HepG2 (cell line): Measurements from ENCODE around the gene COL8A2. TPM values are rescaled to one million over a fixed set of nuclear protein-coding genes. Genes with fewer than 3 reads are reported as not detected.
A peak's percentile ranks its signal among the peaks of the same experiment; 100 is the strongest.

Experiments used
- ATF7-NPFF ChIP-seq: sonication (generic); formaldehyde crosslinking; IDR thresholded peaks from 2 replicates; pipeline ENCODE4 v1.8.1; 2023; ENCODE audit warnings: mild to moderate bottlenecking, low read depth, missing genetic modification reagents, moderate library complexity
- BCL6 ChIP-seq: IDR thresholded peaks from 2 replicates; pipeline ENCODE4 v1.6.1; 2016; ENCODE audit warnings: missing genetic modification reagents, missing compliant biosample characterization
- CENPT ChIP-seq: sonication (generic); formaldehyde crosslinking; IDR thresholded peaks from 2 replicates; pipeline ENCODE4 v1.8.0; 2022; ENCODE audit warnings: low read depth, mild to moderate bottlenecking, moderate library complexity, missing genetic modification reagents
- GPN1 ChIP-seq: sonication (generic); formaldehyde crosslinking; IDR thresholded peaks from 2 replicates; pipeline ENCODE4 v1.5.1; 2020; ENCODE audit warnings: missing genetic modification reagents, borderline replicate concordance
- HMG20B ChIP-seq: conservative IDR thresholded peaks from 2 replicates; pipeline ENCODE4 v1.6.1; 2016; ENCODE audit warnings: missing genetic modification reagents, missing compliant biosample characterization
- KAT7 ChIP-seq: IDR thresholded peaks from 2 replicates; pipeline ENCODE4 v1.6.1; 2018; ENCODE audit warnings: borderline replicate concordance, missing compliant biosample characterization
- KLF6 ChIP-seq: IDR thresholded peaks from 2 replicates; pipeline ENCODE4 v1.8.0; 2016; ENCODE audit warnings: missing biosample characterization, missing genetic modification reagents
- KLF9 ChIP-seq: IDR thresholded peaks from 2 replicates; pipeline ENCODE4 v1.6.1; 2016; ENCODE audit warnings: low read depth
- NFE2 ChIP-seq: sonication (generic); formaldehyde crosslinking; IDR thresholded peaks from 2 replicates; pipeline ENCODE4 v1.4.0; 2020; ENCODE audit warnings: missing genetic modification reagents
- NR1H2 ChIP-seq: sonication (generic); formaldehyde crosslinking; IDR thresholded peaks from 2 replicates; pipeline ENCODE4 v1.8.1; 2022; ENCODE audit warnings: low read depth, missing genetic modification reagents, borderline replicate concordance
- PHF20 ChIP-seq: sonication (generic); formaldehyde crosslinking; IDR thresholded peaks from 2 replicates; pipeline ENCODE4 v1.5.0; 2020; ENCODE audit warnings: mild to moderate bottlenecking, missing genetic modification reagents
- PRPF4 ChIP-seq: fragments of 200-400 bp; formaldehyde crosslinking; IDR thresholded peaks from 2 replicates; pipeline ENCODE4 v1.6.1; 2016; ENCODE audit warnings: low read length, low read depth; ENCODE audit not compliant: poor library complexity, severe bottlenecking
- RBM39 ChIP-seq: fragments of 200-400 bp; formaldehyde crosslinking; IDR thresholded peaks from one replicate; pipeline ENCODE4 v1.6.1; 2018; ENCODE audit warnings: antibody characterized with exemption, mild to moderate bottlenecking, low read depth, low read length; ENCODE audit not compliant: poor library complexity, severe bottlenecking
- SMC3 ChIP-seq: IDR thresholded peaks from 2 replicates; pipeline ENCODE4 v1.6.1; 2011; ENCODE audit warnings: low read length, improper control_type of control experiment
- ZBTB37 ChIP-seq: sonication (generic); formaldehyde crosslinking; IDR thresholded peaks from 2 replicates; pipeline ENCODE4 v1.4.0; 2020; ENCODE audit warnings: mild to moderate bottlenecking, missing genetic modification reagents
- ZBTB7A ChIP-seq: sonication (generic); formaldehyde crosslinking; IDR thresholded peaks from 2 replicates; pipeline ENCODE4 v1.8.0; 2022; ENCODE audit warnings: mild to moderate bottlenecking, missing genetic modification reagents
- ZFP1 ChIP-seq: IDR thresholded peaks from 2 replicates; pipeline ENCODE4 v1.6.1; 2016
- ZNF501 ChIP-seq: sonication (generic); formaldehyde crosslinking; IDR thresholded peaks from 2 replicates; pipeline ENCODE4 v1.5.1; 2020; ENCODE audit warnings: mild to moderate bottlenecking, moderate library complexity, missing genetic modification reagents
- ZNF569 ChIP-seq: sonication (generic); formaldehyde crosslinking; IDR thresholded peaks from 2 replicates; pipeline ENCODE4 v1.5.0; 2020; ENCODE audit warnings: mild to moderate bottlenecking, missing genetic modification reagents, moderate library complexity, borderline replicate concordance
- ZNF780A ChIP-seq: sonication (generic); formaldehyde crosslinking; IDR thresholded peaks from 2 replicates; pipeline ENCODE4 v1.8.0; 2022; ENCODE audit warnings: mild to moderate bottlenecking, missing genetic modification reagents, moderate library complexity
- ZSCAN25 ChIP-seq: sonication (generic); formaldehyde crosslinking; IDR thresholded peaks from 2 replicates; pipeline ENCODE4 v1.8.0; 2022; ENCODE audit warnings: mild to moderate bottlenecking, missing genetic modification reagents
- polyA plus RNA-seq, 8 experiments: library from polyadenylated mRNA; depleted of rRNA in 3 of 8; stranded (reverse) in 7 of 8; unstranded in 1 of 8; fragments of >200 nt; fragmentation: Illumina TruSeq in 4 of 8; extraction: Trizol in 4 of 8; gene quantifications; 2 replicates each; pipeline versions ENCODE4 v1.2.1 to v1.2.3, GENCODE V29; 2011 to 2016; ENCODE audit warnings: low read depth in 4 of 8, missing spikeins in 1 of 8, mixed read lengths in 1 of 8; ENCODE audit not compliant: insufficient read depth in 1 of 8
- total RNA-seq, 5 experiments: library from RNA; depleted of rRNA; stranded (reverse); fragments of >200 nt; fragmentation: Illumina TruSeq; extraction: Trizol; gene quantifications; 2 replicates each; pipeline ENCODE4 v1.2.3, GENCODE V29; 2016; ENCODE audit warnings: low read depth in 1 of 5
- TF ChIP-seq, protein P1 (sequence below): IDR thresholded peaks from 2 replicates; pipeline ENCODE4 v1.6.1; 2016; ENCODE audit warnings: missing compliant biosample characterization, missing genetic modification reagents, borderline replicate concordance
- TF ChIP-seq, protein P2 (sequence below), 2 experiments: IDR thresholded peaks; 2 replicates each; pipeline ENCODE4 v1.6.1; 2011 to 2012; ENCODE audit warnings: low read length in 2 of 2, borderline replicate concordance in 1 of 2, low read depth in 1 of 2, mild to moderate bottlenecking in 1 of 2, moderate library complexity in 1 of 2

COL8A2 gene
- total and polyA plus RNA-seq, 2 of the 13 experiments (the other 11 are each of a cell fraction or from before 2014, with no cell fraction given), result 0.13 to 0.24 TPM

DNA sequence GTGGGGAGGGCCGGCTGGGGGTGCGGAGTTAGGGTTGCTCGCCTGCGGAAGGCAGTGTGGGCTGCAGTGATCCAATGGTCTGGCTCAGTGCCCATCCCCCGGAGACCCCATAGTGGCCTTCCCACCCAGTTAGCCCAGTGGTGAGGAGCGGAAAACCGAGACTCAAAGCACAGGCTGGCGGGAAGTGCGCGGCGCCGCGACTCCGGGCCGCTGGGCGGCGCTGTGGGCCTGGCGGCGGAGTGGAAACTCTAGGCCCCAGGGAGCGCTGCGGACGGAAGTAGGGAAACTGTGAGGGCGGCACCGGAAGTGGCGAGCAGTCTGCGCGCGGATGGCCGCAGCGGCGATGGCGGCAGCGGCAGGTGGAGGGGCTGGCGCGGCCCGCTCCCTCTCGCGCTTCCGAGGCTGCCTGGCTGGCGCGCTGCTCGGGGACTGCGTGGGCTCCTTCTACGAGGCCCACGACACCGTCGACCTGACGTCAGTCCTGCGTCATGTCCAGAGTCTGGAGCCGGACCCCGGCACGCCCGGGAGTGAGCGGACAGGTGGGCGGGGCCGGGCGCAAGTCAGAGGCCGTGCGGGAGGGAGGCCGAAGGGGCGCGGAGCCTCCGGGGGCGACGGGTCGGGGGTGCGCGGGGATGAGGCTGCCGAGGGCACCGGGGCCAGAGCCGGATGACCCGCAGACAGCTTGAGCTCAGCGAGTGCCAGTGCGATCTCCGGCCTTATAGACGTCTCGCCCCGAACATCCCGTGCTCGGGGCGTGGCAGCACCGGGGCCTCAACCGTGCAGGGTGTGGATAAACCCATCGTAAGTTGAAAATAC lies 36.2 kb downstream of the COL8A2 start, which contains the start of gene ADPRS (continued):
- TF ChIP-seq ZSCAN25 (CRISPR knock-in tag), result peak; percentile 1; the same call in 1 of the 2 replicates
- peak; percentile 70; the same call in 1 of the 2 replicates for TF ChIP-seq CENPT (CRISPR knock-in tag)
- peak; percentile 99 for TF ChIP-seq KLF9 (CRISPR knock-in tag)
- TF ChIP-seq KLF6 (CRISPR knock-in tag), result peak; percentile 92
- peak; percentile 99 for TF ChIP-seq KAT7 (CRISPR knock-in tag)
- TF ChIP-seq NR1H2, result peak; percentile 50; the same call in 1 of the 2 replicates
- TF ChIP-seq ZNF569, result peak; percentile 81; the same call in 1 of the 2 replicates
- TF ChIP-seq ZBTB7A (CRISPR knock-in tag), result peak; percentile 86; the same call in 1 of the 2 replicates
- TF ChIP-seq, protein P1, sequence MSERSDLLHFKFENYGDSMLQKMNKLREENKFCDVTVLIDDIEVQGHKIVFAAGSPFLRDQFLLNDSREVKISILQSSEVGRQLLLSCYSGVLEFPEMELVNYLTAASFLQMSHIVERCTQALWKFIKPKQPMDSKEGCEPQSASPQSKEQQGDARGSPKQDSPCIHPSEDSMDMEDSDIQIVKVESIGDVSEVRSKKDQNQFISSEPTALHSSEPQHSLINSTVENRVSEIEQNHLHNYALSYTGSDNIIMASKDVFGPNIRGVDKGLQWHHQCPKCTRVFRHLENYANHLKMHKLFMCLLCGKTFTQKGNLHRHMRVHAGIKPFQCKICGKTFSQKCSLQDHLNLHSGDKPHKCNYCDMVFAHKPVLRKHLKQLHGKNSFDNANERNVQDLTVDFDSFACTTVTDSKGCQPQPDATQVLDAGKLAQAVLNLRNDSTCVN (CRISPR knock-in tag), result peak; percentile 61; the same call in 1 of the 2 replicates
- peak; percentile 91 for TF ChIP-seq ATF7-NPFF (CRISPR knock-in tag)
- TF ChIP-seq, protein P2, sequence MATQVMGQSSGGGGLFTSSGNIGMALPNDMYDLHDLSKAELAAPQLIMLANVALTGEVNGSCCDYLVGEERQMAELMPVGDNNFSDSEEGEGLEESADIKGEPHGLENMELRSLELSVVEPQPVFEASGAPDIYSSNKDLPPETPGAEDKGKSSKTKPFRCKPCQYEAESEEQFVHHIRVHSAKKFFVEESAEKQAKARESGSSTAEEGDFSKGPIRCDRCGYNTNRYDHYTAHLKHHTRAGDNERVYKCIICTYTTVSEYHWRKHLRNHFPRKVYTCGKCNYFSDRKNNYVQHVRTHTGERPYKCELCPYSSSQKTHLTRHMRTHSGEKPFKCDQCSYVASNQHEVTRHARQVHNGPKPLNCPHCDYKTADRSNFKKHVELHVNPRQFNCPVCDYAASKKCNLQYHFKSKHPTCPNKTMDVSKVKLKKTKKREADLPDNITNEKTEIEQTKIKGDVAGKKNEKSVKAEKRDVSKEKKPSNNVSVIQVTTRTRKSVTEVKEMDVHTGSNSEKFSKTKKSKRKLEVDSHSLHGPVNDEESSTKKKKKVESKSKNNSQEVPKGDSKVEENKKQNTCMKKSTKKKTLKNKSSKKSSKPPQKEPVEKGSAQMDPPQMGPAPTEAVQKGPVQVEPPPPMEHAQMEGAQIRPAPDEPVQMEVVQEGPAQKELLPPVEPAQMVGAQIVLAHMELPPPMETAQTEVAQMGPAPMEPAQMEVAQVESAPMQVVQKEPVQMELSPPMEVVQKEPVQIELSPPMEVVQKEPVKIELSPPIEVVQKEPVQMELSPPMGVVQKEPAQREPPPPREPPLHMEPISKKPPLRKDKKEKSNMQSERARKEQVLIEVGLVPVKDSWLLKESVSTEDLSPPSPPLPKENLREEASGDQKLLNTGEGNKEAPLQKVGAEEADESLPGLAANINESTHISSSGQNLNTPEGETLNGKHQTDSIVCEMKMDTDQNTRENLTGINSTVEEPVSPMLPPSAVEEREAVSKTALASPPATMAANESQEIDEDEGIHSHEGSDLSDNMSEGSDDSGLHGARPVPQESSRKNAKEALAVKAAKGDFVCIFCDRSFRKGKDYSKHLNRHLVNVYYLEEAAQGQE (IDR thresholded peaks at IDR 0.05; ENCODE audit: borderline replicate concordance in 1 of 2, low read depth in 1 of 2, low read length in 2 of 2), result peak in 1 of 2 experiments; percentile 56; a peak in 1 of 4 replicates
- TF ChIP-seq PRPF4, result no peak
- TF ChIP-seq RBM39, result peak; percentile 89
- TF ChIP-seq HMG20B (CRISPR knock-in tag), result peak; percentile 70; the same call in 1 of the 2 replicates
- no peak for TF ChIP-seq NFE2 (CRISPR knock-in tag)
- peak; percentile 99 for TF ChIP-seq PHF20 (CRISPR knock-in tag)
- peak; percentile 83; the same call in 1 of the 2 replicates for TF ChIP-seq ZNF780A
- peak; percentile 76; the same call in 1 of the 2 replicates for TF ChIP-seq ZFP1
- no peak for TF ChIP-seq ZBTB37 (CRISPR knock-in tag)
- no peak for TF ChIP-seq GPN1 (CRISPR knock-in tag)
- TF ChIP-seq BCL6 (CRISPR knock-in tag), result peak; percentile 47; the same call in 1 of the 2 replicates
- TF ChIP-seq SMC3, result no peak; the same call in 1 of the 2 replicates
- TF ChIP-seq ZNF501 (CRISPR knock-in tag), result peak; percentile 90
